Measurements from ENCODE around the gene NPRL2.
A peak's percentile ranks its signal among the peaks of the same experiment; 100 is the strongest.

NPRL2 gene

DNA sequence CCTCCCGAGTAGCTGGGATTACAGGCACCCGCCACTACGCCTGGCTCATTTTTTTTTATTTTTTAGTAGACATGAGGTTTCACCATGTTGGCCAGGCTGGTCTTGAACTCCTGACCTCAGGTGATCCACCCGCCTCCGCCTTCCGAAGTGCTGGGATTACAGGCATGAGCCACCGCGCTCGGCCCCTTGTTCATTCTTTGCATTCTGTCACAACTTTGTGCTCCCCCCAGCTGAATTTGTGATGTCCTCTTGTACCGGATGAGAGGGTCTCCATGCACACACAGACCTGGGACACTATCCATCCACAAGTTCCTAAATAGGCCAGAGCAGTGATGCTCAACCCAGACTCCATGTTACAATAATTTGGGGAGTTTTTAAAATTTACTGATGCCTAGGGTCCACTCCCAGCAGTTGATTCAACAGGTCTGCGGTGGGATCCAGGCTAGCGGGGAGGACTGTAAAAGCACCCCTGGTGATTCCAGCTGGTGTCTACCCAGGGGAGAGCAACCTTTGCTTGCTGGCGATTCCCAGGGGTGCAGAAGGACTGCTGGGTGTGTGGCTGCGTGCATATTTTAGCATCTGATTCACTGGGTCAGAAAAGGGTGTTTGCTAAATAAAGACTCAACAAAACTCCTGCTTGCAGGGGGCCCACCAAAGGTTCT, 11.0 kb downstream of the NPRL2 start:
- Histone ChIP-seq H3K4me3 (ENCODE audit: low read depth, low read length, poor library complexity, severe bottlenecking) (peak overlapping the region; percentile 58), H3K79me2 (ENCODE audit: insufficient read depth, low read length) (peaks cover 22% of the 10 kb centered on the region), H3K4me2 (ENCODE audit: low read length) (peak overlapping the region; percentile 76), H3K36me3 (ENCODE audit: insufficient read depth, low read length) (peaks cover 6% of the 10 kb centered on the region; the same call in 1 of the 2 replicates), H3K9me3 (ENCODE audit: low read length) (no peaks in the 10 kb centered on the region), H3K4me1 (ENCODE audit: insufficient read depth, low read length, severe bottlenecking) (peaks cover 57% of the 10 kb centered on the region), H3K27ac (ENCODE audit: low read depth, low read length, poor library complexity, severe bottlenecking) (no peak overlapping the region), H4K20me1 (ENCODE audit: insufficient read depth, low read length) (no peaks in the 10 kb centered on the region), H3K9ac (ENCODE audit: low read length) (peak overlapping the region; percentile 53; the same call in 1 of the 2 replicates), H3K27me3 (ENCODE audit: insufficient read depth, low read length) (no peaks in the 10 kb centered on the region), H2AFZ (ENCODE audit: low read length) (no peak overlapping the region), H3K9me2 (ENCODE audit: low read depth, low read length) (no peaks in the 10 kb centered on the region), H3F3A (ENCODE audit: insufficient read depth, low read length) (0 out of 2 replicates have a peak, but pooled peaks cover 5% of the 10 kb centered on the region)
- no peak for TF ChIP-seq EZH2 (IDR thresholded peaks at IDR 0.05; ENCODE audit: borderline replicate concordance, low read length)
- TF ChIP-seq, protein P1, sequence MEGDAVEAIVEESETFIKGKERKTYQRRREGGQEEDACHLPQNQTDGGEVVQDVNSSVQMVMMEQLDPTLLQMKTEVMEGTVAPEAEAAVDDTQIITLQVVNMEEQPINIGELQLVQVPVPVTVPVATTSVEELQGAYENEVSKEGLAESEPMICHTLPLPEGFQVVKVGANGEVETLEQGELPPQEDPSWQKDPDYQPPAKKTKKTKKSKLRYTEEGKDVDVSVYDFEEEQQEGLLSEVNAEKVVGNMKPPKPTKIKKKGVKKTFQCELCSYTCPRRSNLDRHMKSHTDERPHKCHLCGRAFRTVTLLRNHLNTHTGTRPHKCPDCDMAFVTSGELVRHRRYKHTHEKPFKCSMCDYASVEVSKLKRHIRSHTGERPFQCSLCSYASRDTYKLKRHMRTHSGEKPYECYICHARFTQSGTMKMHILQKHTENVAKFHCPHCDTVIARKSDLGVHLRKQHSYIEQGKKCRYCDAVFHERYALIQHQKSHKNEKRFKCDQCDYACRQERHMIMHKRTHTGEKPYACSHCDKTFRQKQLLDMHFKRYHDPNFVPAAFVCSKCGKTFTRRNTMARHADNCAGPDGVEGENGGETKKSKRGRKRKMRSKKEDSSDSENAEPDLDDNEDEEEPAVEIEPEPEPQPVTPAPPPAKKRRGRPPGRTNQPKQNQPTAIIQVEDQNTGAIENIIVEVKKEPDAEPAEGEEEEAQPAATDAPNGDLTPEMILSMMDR (IDR thresholded peaks at IDR 0.05; ENCODE audit: low read length) = no peak

GRCh38 chr3:50338965-50339364, 11.6 kb downstream of the NPRL2 start:
- Histone ChIP-seq H3K36me3 (ENCODE audit: insufficient read depth, low read length) (peaks cover 12% of the 10 kb centered on the region; the same call in 1 of the 2 replicates), H3K27ac (ENCODE audit: low read depth, low read length, poor library complexity, severe bottlenecking) (peak overlapping the region; percentile 89), H3F3A (ENCODE audit: insufficient read depth, low read length) (0 out of 2 replicates have a peak, but pooled peaks cover 5% of the 10 kb centered on the region), H3K79me2 (ENCODE audit: insufficient read depth, low read length) (peaks cover 28% of the 10 kb centered on the region), H4K20me1 (ENCODE audit: insufficient read depth, low read length) (no peaks in the 10 kb centered on the region), H3K4me3 (ENCODE audit: low read depth, low read length, poor library complexity, severe bottlenecking) (peak overlapping the region; percentile 88), H3K9me3 (ENCODE audit: low read length) (no peaks in the 10 kb centered on the region), H3K9ac (ENCODE audit: low read length) (peak overlapping the region; percentile 96; the same call in 1 of the 2 replicates), H3K27me3 (ENCODE audit: insufficient read depth, low read length) (no peaks in the 10 kb centered on the region), H2AFZ (ENCODE audit: low read length) (no peak overlapping the region), H3K9me2 (ENCODE audit: low read depth, low read length) (no peaks in the 10 kb centered on the region), H3K4me1 (ENCODE audit: insufficient read depth, low read length, severe bottlenecking) (peaks cover 64% of the 10 kb centered on the region), H3K4me2 (ENCODE audit: low read length) (peak overlapping the region; percentile 97)
- TF ChIP-seq, protein P1 (IDR thresholded peaks at IDR 0.05; ENCODE audit: low read length) = no peak
- no peak for TF ChIP-seq EZH2 (IDR thresholded peaks at IDR 0.05; ENCODE audit: borderline replicate concordance, low read length)

GRCh38 chr3:50337175-50337861, 13.3 kb downstream of the NPRL2 start:
- Histone ChIP-seq H3K4me2 (ENCODE audit: low read length) (peak overlapping the region; percentile 97), H3K9ac (ENCODE audit: low read length) (peak overlapping the region; percentile 96), H3K27ac (ENCODE audit: low read depth, low read length, poor library complexity, severe bottlenecking) (peak overlapping the region; percentile 89), H3K9me2 (ENCODE audit: low read depth, low read length) (no peaks in the 10 kb centered on the region), H3K27me3 (ENCODE audit: insufficient read depth, low read length) (no peaks in the 10 kb centered on the region), H3K9me3 (ENCODE audit: low read length) (no peaks in the 10 kb centered on the region), H3F3A (ENCODE audit: insufficient read depth, low read length) (0 out of 2 replicates have a peak, but pooled peaks cover 5% of the 10 kb centered on the region), H3K4me3 (ENCODE audit: low read depth, low read length, poor library complexity, severe bottlenecking) (peak overlapping the region; percentile 88), H3K4me1 (ENCODE audit: insufficient read depth, low read length, severe bottlenecking) (peaks cover 68% of the 10 kb centered on the region), H4K20me1 (ENCODE audit: insufficient read depth, low read length) (no peaks in the 10 kb centered on the region), H3K36me3 (ENCODE audit: insufficient read depth, low read length) (peaks cover 18% of the 10 kb centered on the region; the same call in 1 of the 2 replicates), H3K79me2 (ENCODE audit: insufficient read depth, low read length) (peaks cover 32% of the 10 kb centered on the region), H2AFZ (ENCODE audit: low read length) (no peak overlapping the region)
- no peak for TF ChIP-seq EZH2 (IDR thresholded peaks at IDR 0.05; ENCODE audit: borderline replicate concordance, low read length)
- TF ChIP-seq, protein P1 (IDR thresholded peaks at IDR 0.05; ENCODE audit: low read length) = no peak

Data from OCI-LY1 (cell line).